Subcutaneous abdominal adipose tissue (tissue), 5 donors: ENCODE results near the gene RASSF4.
"Not testable (repeated sequence)": the region's sequence is repeated elsewhere in the genome, so short reads cannot be mapped to it uniquely, and the experiment has no call there.

Experiments used
- H3K27ac ChIP-seq: one replicate; pipeline ENCODE4 v1.7.0; 2013; ENCODE audit warnings: low read depth, mild to moderate bottlenecking, inconsistent platforms, low read length, moderate library complexity
- H3K27me3 ChIP-seq, 5 donors: one replicate each; pipeline ENCODE4 v1.7.0; 2013; ENCODE audit warnings: low read length in 5 of 5, inconsistent platforms in 1 of 5; ENCODE audit not compliant: control insufficient read depth in 5 of 5, insufficient read depth in 4 of 5
- H3K36me3 ChIP-seq, 5 donors: one replicate each; pipeline ENCODE4 v1.7.0; 2013; ENCODE audit warnings: low read length in 5 of 5; ENCODE audit not compliant: control insufficient read depth in 5 of 5, insufficient read depth in 5 of 5
- H3K4me1 ChIP-seq, 5 donors: one replicate each; pipeline ENCODE4 v1.7.0; 2013; ENCODE audit warnings: low read length in 5 of 5, mild to moderate bottlenecking in 3 of 5, moderate library complexity in 1 of 5; ENCODE audit not compliant: control insufficient read depth in 5 of 5, insufficient read depth in 5 of 5
- H3K4me3 ChIP-seq, 5 donors: one replicate each; pipeline ENCODE4 v1.7.0; 2013; ENCODE audit warnings: low read length in 5 of 5, low read depth in 1 of 5
- H3K9ac ChIP-seq, 5 donors: one replicate each; pipeline ENCODE4 v1.7.0; 2013; ENCODE audit warnings: low read length in 5 of 5, mild to moderate bottlenecking in 4 of 5, moderate library complexity in 3 of 5
- H3K9me3 ChIP-seq, 5 donors: one replicate each; pipeline ENCODE4 v1.7.0; 2013; ENCODE audit warnings: low read length in 5 of 5; ENCODE audit not compliant: control insufficient read depth in 5 of 5
- donor health status: healthy.
- donor health status: healthy.
- donor health status: healthy.
- donor health status: healthy.
- donor health status: healthy.

RASSF4 gene

GRCh38 chr10:45000138-45000751 is 40.6 kb downstream of the RASSF4 start:
- peaks cover 0 to 4% (median 0%) of the 10 kb centered on the region in 5 donors for H3K9me3 ChIP-seq
- no peaks in the 10 kb centered on the region for H3K27me3 ChIP-seq
- H3K27ac ChIP-seq = peak overlapping the region; percentile 99
- peak overlapping the region; percentile 62 to 93 (median 74) for H3K4me3 ChIP-seq
- peaks cover 25 to 75% (median 74%) of the 10 kb centered on the region in 5 donors for H3K4me1 ChIP-seq
- H3K9ac ChIP-seq = peak overlapping the region; percentile 80 to 93 (median 86)
- peaks cover 6 to 17% (median 15%) of the 10 kb centered on the region in 5 donors for H3K36me3 ChIP-seq

DNA sequence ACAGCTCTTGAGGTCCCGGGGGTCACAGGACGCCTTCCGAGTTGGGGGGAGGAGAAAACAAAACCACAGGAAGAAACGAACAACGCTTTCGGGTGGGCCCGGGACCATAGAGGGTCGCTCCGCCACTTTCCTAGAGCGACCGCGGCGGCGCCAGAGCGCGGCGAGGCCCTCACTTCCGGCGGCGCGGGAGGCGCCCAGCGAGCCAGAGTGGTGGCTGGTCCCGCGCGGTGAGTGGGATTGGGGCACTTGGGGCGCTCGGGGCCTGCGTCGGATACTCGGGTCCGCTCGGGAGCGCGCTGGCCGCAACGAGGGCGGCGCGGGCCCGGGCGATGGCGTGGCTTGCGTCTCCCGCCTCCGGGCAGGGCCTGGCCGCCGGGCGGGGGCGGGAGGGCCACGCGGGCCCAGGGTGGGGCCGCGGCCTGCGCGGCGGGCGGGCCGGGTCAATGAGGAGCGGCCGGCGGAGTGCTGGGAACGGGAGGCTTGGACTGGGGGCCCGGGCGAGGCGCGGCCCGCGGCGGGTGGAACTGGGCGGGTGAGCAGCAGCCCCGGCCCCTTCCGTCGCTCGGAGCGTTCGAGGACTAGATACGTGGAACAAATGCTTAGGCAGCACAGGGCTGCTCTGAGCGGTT is 41.3 kb downstream of the RASSF4 start, which contains the start of gene ZNF22:
Gene ZNF22 (plus strand): TSS at position 172 of the 629 bp plus-strand sequence. CDS start 2,446 bp downstream, outside the sequence.
- peak within 1 kb of the TSS; percentile 72 to 93 (median 84) for H3K4me3 ChIP-seq
- H3K27me3 ChIP-seq = no peaks in the 10 kb centered on the region
- peaks cover 23 to 72% (median 71%) of the 10 kb centered on the region in 5 donors for H3K4me1 ChIP-seq
- H3K9ac ChIP-seq = peak within 1 kb of the TSS; percentile 84 to 96 (median 92)
- peaks cover 6 to 21% (median 16%) of the 10 kb centered on the region in 5 donors for H3K36me3 ChIP-seq
- peaks cover 0 to 4% (median 0%) of the 10 kb centered on the region in 5 donors for H3K9me3 ChIP-seq
- peak within 1 kb of the TSS; percentile 99 for H3K27ac ChIP-seq

DNA sequence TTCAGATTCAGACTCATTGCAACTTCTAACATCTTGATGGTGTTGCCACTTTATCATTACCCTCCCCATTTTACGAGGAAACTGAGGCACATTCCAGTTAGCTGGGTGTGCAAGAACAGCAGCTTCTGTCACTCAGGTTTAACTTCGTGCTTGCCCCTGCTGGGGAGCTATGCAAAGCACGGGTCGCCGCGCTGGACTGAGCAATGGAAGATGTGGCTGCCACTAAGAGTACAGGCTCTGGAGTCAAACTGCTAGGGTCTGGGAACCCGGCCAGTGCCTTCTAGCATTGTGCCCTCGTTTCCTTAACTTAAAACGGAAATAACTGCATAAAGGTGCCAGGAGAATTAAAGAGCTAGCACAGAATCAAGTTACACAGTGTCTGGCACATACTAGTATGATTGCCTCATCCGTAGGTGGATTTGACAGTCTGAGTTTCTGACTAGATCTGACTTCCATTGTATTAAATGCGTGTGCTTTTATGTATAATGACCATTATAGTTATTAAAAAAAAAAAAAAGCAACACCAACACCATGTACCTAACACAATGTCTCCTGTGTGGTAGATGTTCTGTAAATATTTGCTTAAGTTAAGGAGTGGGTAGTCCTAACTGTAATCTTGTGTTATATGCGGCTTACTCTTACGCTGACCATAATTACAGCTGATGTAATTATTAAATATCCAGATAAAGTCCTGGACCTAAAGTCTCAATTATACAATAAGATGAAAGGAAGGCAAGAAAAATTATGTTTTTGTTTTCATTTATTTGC is 42.0 kb downstream of the RASSF4 start:
- H3K9me3 ChIP-seq = peaks cover 0 to 4% (median 0%) of the 10 kb centered on the region in 5 donors
- peaks cover 16 to 67% (median 64%) of the 10 kb centered on the region in 5 donors for H3K4me1 ChIP-seq
- peak overlapping the region; percentile 84 to 96 (median 92) for H3K9ac ChIP-seq
- H3K27me3 ChIP-seq = no peaks in the 10 kb centered on the region
- H3K36me3 ChIP-seq = peaks cover 6 to 21% (median 16%) of the 10 kb centered on the region in 5 donors
- peak overlapping the region; percentile 99 for H3K27ac ChIP-seq
- H3K4me3 ChIP-seq = peak overlapping the region; percentile 72 to 93 (median 84)

GRCh38 chr10:45003432-45004000 is 43.9 kb downstream of the RASSF4 start:
- Histone ChIP-seq H3K9me3 (peaks cover 0 to 4% (median 0%) of the 10 kb centered on the region in 5 donors), H3K4me1 (peaks cover 5 to 51% (median 49%) of the 10 kb centered on the region in 5 donors), H3K27ac (peak overlapping the region; percentile 99), H3K4me3 (no peak overlapping the region), H3K27me3 (no peaks in the 10 kb centered on the region), H3K9ac (no peak overlapping the region), H3K36me3 (peaks cover 6 to 21% (median 16%) of the 10 kb centered on the region in 5 donors)

GRCh38 chr10:45004661-45005060 is 45.1 kb downstream of the RASSF4 start:
- Histone ChIP-seq H3K9ac (no peak overlapping the region), H3K4me1 (peaks cover 5 to 40% (median 40%) of the 10 kb centered on the region in 5 donors), H3K36me3 (peaks cover 6 to 21% (median 16%) of the 10 kb centered on the region in 5 donors), H3K4me3 (no peak overlapping the region), H3K9me3 (peaks cover 0 to 4% (median 0%) of the 10 kb centered on the region in 5 donors), H3K27me3 (no peaks in the 10 kb centered on the region), H3K27ac (no peak overlapping the region)

GRCh38 chr10:45005284-45005683 is 45.7 kb downstream of the RASSF4 start:
- peaks cover 0 to 34% (median 33%) of the 10 kb centered on the region in 5 donors for H3K4me1 ChIP-seq
- H3K27ac ChIP-seq = no peak overlapping the region

GRCh38 chr10:45006276-45007030 is 46.9 kb downstream of the RASSF4 start:
- H3K27ac ChIP-seq = no peak overlapping the region
- peaks cover 6 to 21% (median 16%) of the 10 kb centered on the region in 5 donors for H3K36me3 ChIP-seq
- no peak overlapping the region for H3K4me3 ChIP-seq
- H3K9ac ChIP-seq = peak overlapping the region in 1 of 5 donors; percentile 30
- peaks cover 0 to 4% (median 0%) of the 10 kb centered on the region in 5 donors for H3K9me3 ChIP-seq
- peaks cover 0 to 26% (median 24%) of the 10 kb centered on the region in 5 donors for H3K4me1 ChIP-seq
- no peaks in the 10 kb centered on the region for H3K27me3 ChIP-seq

More at GRCh38 chr10:45005284-45005683, 45.7 kb downstream of the RASSF4 start:
- no peak overlapping the region for H3K4me3 ChIP-seq
- peaks cover 6 to 21% (median 16%) of the 10 kb centered on the region in 5 donors for H3K36me3 ChIP-seq
- H3K9me3 ChIP-seq = peaks cover 0 to 4% (median 0%) of the 10 kb centered on the region in 5 donors
- H3K27me3 ChIP-seq = no peaks in the 10 kb centered on the region
- H3K9ac ChIP-seq = no peak overlapping the region

DNA sequence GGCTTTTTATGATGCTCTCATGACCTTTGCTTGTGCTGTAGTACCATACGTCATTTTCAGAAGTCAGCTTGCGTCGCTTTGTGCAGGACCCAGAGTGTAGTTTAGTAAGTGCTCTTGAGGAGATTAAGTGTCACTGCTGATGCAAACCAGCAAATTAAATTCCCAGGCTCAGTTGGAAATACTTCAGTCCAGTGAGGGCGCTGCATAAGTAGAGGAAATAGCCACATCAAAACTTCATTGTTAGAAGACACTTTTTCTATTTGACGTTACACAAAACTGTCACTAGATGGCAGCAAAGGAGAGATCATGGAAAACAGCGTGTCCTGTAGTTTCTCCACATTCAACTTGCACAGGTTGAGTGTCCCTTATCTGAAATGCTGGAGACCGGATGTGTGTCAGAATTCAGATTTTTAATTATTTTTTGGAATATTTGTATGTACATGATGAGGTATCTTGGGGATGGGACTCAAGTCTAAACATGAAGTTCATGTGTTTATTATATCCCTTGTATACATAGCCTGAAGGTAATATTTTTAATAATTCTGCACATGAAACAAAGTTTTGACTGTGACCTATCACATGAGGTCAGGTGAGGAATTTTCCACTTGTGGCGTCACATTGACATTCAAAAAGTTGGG is 49.0 kb downstream of the RASSF4 start:
- Histone ChIP-seq H3K27me3 (no peaks in the 10 kb centered on the region), H3K4me1 (peaks cover 0 to 14% (median 12%) of the 10 kb centered on the region in 5 donors), H3K9me3 (peaks cover 0 to 1% (median 0%) of the 10 kb centered on the region in 5 donors), H3K36me3 (peaks cover 2 to 16% (median 12%) of the 10 kb centered on the region in 5 donors), H3K4me3 (no peak overlapping the region), H3K27ac (no peak overlapping the region), H3K9ac (no peak overlapping the region)

DNA sequence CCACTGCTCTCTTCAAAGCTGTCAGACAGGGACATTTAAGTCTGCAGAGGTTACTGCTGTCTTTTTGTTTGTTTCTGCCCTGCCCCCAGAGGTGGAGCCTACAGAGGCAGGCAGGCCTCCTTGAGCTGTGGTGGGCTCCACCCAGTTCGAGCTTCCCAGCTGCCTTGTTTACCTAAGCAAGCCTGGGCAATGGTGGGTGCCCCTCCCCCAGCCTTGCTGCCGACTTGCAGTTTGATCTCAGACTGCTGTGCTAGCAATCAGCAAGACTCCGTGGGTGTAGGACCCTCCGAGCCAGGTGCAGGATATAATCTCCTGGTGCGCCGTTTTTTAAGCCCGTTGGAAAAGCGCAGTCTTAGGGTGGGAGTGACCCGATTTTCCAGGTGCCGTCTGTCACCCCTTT is 55.0 kb downstream of the RASSF4 start:
- not testable (repeated sequence) for H3K9me3 ChIP-seq, H3K27ac ChIP-seq, H3K4me3 ChIP-seq, H3K36me3 ChIP-seq, H3K4me1 ChIP-seq, H3K27me3 ChIP-seq, H3K9ac ChIP-seq
